Mesendoderm (in vitro differentiated cells): ENCODE results near the gene PDGFA.

Experiments
- DNase-seq: peaks from one replicate; pipeline ENCODE4 v3.0.0; 2013
- H2AK5ac ChIP-seq: 2 replicates; pipeline ENCODE4 v1.6.1; 2013; ENCODE audit warnings: low read length, inconsistent platforms
- H2BK120ac ChIP-seq: 2 replicates; pipeline ENCODE4 v1.6.1; 2013; ENCODE audit warnings: low read depth, mild to moderate bottlenecking, low read length, moderate library complexity, mixed read lengths
- H2BK15ac ChIP-seq: replicated peaks from 2 replicates; pipeline ENCODE4 v1.6.1; 2013; ENCODE audit warnings: low read depth, mild to moderate bottlenecking, moderate library complexity
- H2BK5ac ChIP-seq: 2 replicates; pipeline ENCODE4 v1.6.1; 2013; ENCODE audit warnings: low read length, inconsistent platforms
- H3K18ac ChIP-seq: 2 replicates; pipeline ENCODE4 v1.6.1; 2013; ENCODE audit warnings: mild to moderate bottlenecking, low read length, mixed read lengths
- H3K23ac ChIP-seq: one replicate; pipeline ENCODE4 v1.6.1; 2013; ENCODE audit warnings: low read length
- H3K27ac ChIP-seq: 2 replicates; pipeline ENCODE4 v1.5.1; 2013; ENCODE audit warnings: low read depth, mild to moderate bottlenecking, inconsistent platforms, low read length, moderate library complexity
- H3K27me3 ChIP-seq: 2 replicates; pipeline ENCODE4 v1.6.1; 2013; ENCODE audit warnings: low read length, control low read depth, mild to moderate bottlenecking, inconsistent platforms; ENCODE audit not compliant: insufficient read depth, poor library complexity
- H3K36me3 ChIP-seq: 2 replicates; pipeline ENCODE4 v1.6.1; 2013; ENCODE audit warnings: low read length, inconsistent platforms; ENCODE audit not compliant: control insufficient read depth, insufficient read depth
- H3K4ac ChIP-seq: one replicate; pipeline ENCODE4 v1.6.1; 2013; ENCODE audit warnings: low read depth, mild to moderate bottlenecking, low read length, moderate library complexity
- H3K4me1 ChIP-seq: 2 replicates; pipeline ENCODE4 v1.6.1; 2013; ENCODE audit warnings: low read depth, low read length, inconsistent platforms; ENCODE audit not compliant: control insufficient read depth
- H3K4me2 ChIP-seq: 2 replicates; pipeline ENCODE4 v1.6.1; 2013; ENCODE audit warnings: low read length
- H3K4me3 ChIP-seq: 2 replicates; pipeline ENCODE4 v1.5.1; 2013; ENCODE audit warnings: mild to moderate bottlenecking, low read length
- H3K56ac ChIP-seq: one replicate; pipeline ENCODE4 v1.6.1; 2013; ENCODE audit warnings: low read length
- H3K79me1 ChIP-seq: 2 replicates; pipeline ENCODE4 v1.6.1; 2013; ENCODE audit warnings: low read length, inconsistent platforms
- H3K79me2 ChIP-seq: 2 replicates; pipeline ENCODE4 v1.6.1; 2013; ENCODE audit warnings: mild to moderate bottlenecking, low read length; ENCODE audit not compliant: control insufficient read depth, insufficient read depth
- H3K9ac ChIP-seq: 2 replicates; pipeline ENCODE4 v1.6.1; 2013; ENCODE audit warnings: low read length, inconsistent platforms
- H4K5ac ChIP-seq: one replicate; pipeline ENCODE4 v1.6.1; 2013; ENCODE audit warnings: low read length
- H4K8ac ChIP-seq: one replicate; pipeline ENCODE4 v1.6.1; 2013; ENCODE audit warnings: low read depth, mild to moderate bottlenecking, control low read depth, low read length, moderate library complexity
- WGBS: extraction: QIAGEN DNeasy Blood & Tissue Kit; methylation state at CpG from one replicate; pipeline ENCODE4 v1.1.7; 2013; ENCODE audit warnings: low lambda C conversion rate, missing lambda C conversion rate; ENCODE audit not compliant: insufficient coverage; ENCODE audit errors: extremely low coverage; 5-methylcytosine and 5-hydroxymethylcytosine counted together

The PDGFA gene

GRCh38 chr7:450036-450435 lies 69.6 kb downstream of the PDGFA start:
- no peak for DNase-seq
- Histone ChIP-seq H2BK15ac (no peak overlapping the region), H3K79me2 (no peaks in the 10 kb centered on the region), H3K36me3 (no peaks in the 10 kb centered on the region), H3K9ac (no peak overlapping the region), H4K5ac (no peak overlapping the region), H3K4me1 (no peaks in the 10 kb centered on the region), H2AK5ac (no peak overlapping the region), H3K79me1 (no peaks in the 10 kb centered on the region), H3K4me3 (no peak overlapping the region), H2BK120ac (no peak overlapping the region), H3K27me3 (no peaks in the 10 kb centered on the region), H3K18ac (no peak overlapping the region), H3K4ac (no peak overlapping the region), H3K56ac (no peak overlapping the region), H4K8ac (no peak overlapping the region), H2BK5ac (no peak overlapping the region), H3K4me2 (no peak overlapping the region), H3K23ac (no peak overlapping the region), H3K27ac (no peak overlapping the region)
- no CpG with 5 or more reads among the region's 11 CpGs for WGBS

GRCh38 chr7:449324-450019 lies 70.2 kb downstream of the PDGFA start:
- Histone ChIP-seq H2BK120ac (no peak overlapping the region), H2AK5ac (no peak overlapping the region), H3K9ac (no peak overlapping the region), H4K5ac (no peak overlapping the region), H3K79me2 (no peaks in the 10 kb centered on the region), H3K27ac (no peak overlapping the region), H3K18ac (no peak overlapping the region), H4K8ac (no peak overlapping the region), H3K4me1 (no peaks in the 10 kb centered on the region), H3K4me2 (no peak overlapping the region), H3K36me3 (no peaks in the 10 kb centered on the region), H3K4ac (no peak overlapping the region), H3K56ac (no peak overlapping the region), H3K4me3 (no peak overlapping the region), H2BK15ac (no peak overlapping the region), H3K27me3 (no peaks in the 10 kb centered on the region), H3K79me1 (no peaks in the 10 kb centered on the region), H3K23ac (no peak overlapping the region), H2BK5ac (no peak overlapping the region)
- WGBS = no CpG with 5 or more reads among the region's 17 CpGs
- DNase-seq = no peak

GRCh38 chr7:447523-447922 lies 72.1 kb downstream of the PDGFA start:
- H3K9ac ChIP-seq = no peak overlapping the region
- H3K18ac ChIP-seq = no peak overlapping the region
- no peak overlapping the region for H3K56ac ChIP-seq
- no peaks in the 10 kb centered on the region for H3K79me2 ChIP-seq
- H3K4me2 ChIP-seq = no peak overlapping the region
- H3K4me1 ChIP-seq = no peaks in the 10 kb centered on the region
- H4K5ac ChIP-seq = no peak overlapping the region
- H4K8ac ChIP-seq = no peak overlapping the region
- H3K4me3 ChIP-seq = no peak overlapping the region
- H3K27me3 ChIP-seq = no peaks in the 10 kb centered on the region
- no peaks in the 10 kb centered on the region for H3K79me1 ChIP-seq
- H2BK5ac ChIP-seq = no peak overlapping the region
- no peak overlapping the region for H3K27ac ChIP-seq
- H2BK15ac ChIP-seq = no peak overlapping the region
- no peak overlapping the region for H3K4ac ChIP-seq
- DNase-seq = no peak
- no peak overlapping the region for H2BK120ac ChIP-seq
- no peak overlapping the region for H2AK5ac ChIP-seq
- WGBS = no CpG with 5 or more reads among the region's 9 CpGs
- H3K23ac ChIP-seq = no peak overlapping the region
- no peaks in the 10 kb centered on the region for H3K36me3 ChIP-seq
